Cardiac muscle cell (in vitro differentiated cells and primary cell): Measurements from ENCODE around the gene PDE7B. TPM values are rescaled to one million over a fixed set of nuclear protein-coding genes. Genes with fewer than 3 reads are reported as not detected.

Experiments
- DNase-seq, 2 donors: peaks; one replicate each; pipeline versions ENCODE4 v3.0.0 to v3.0.0-alpha.2; 2010 to 2017; ENCODE audit warnings: low read depth in 1 of 2, low spot score in 1 of 2
- H3K27ac ChIP-seq: fragments of 200-600 bp; sonication (generic); 2 replicates; pipeline ENCODE4 v1.5.1; 2016
- H3K27me3 ChIP-seq: fragments of 200-600 bp; sonication (generic); 2 replicates; pipeline ENCODE4 v1.6.0; 2016; ENCODE audit warnings: control low read depth
- H3K36me3 ChIP-seq: fragments of 200-600 bp; sonication (generic); 2 replicates; pipeline ENCODE4 v1.5.1; 2016; ENCODE audit warnings: control low read depth
- H3K4me1 ChIP-seq: fragments of 200-600 bp; sonication (generic); 2 replicates; pipeline ENCODE4 v1.8.1; 2017; ENCODE audit warnings: low read depth, mild to moderate bottlenecking, mixed run types
- H3K4me3 ChIP-seq: fragments of 200-600 bp; sonication (generic); 2 replicates; pipeline ENCODE4 v1.5.1; 2016; ENCODE audit warnings: mild to moderate bottlenecking
- H3K9me3 ChIP-seq: fragments of 200-600 bp; sonication (generic); 2 replicates; pipeline ENCODE4 v1.5.1; 2017; ENCODE audit warnings: low read depth, mild to moderate bottlenecking, control low read depth
- CTCF ChIP-seq: IDR thresholded peaks from 2 replicates; pipeline ENCODE4 v1.5.1; 2012; ENCODE audit warnings: low read depth, mild to moderate bottlenecking, low read length
- polyA plus RNA-seq: library from polyadenylated mRNA; unstranded; fragments of >200 nt; fragmentation: Nextera tagmentation; extraction: Ambion mirVana; gene quantifications from 2 replicates; pipeline ENCODE4 v1.2.1, GENCODE V29; 2016
- total RNA-seq: library from RNA; depleted of rRNA; stranded (reverse); fragments of >200 nt; gene quantifications from 2 replicates; pipeline ENCODE4 v1.2.3, GENCODE V29; 2016

PDE7B gene
- total and polyA plus RNA-seq, 2 experiments from 2014 or later = 0.04 to 0.60 TPM

GRCh38 chr6:135992739-135993138 is 141.2 kb downstream of the PDE7B start:
- no peaks in the 10 kb centered on the region for H3K9me3 ChIP-seq
- H3K4me1 ChIP-seq = no peaks in the 10 kb centered on the region
- no peak overlapping the region for H3K4me3 ChIP-seq
- H3K36me3 ChIP-seq = no peaks in the 10 kb centered on the region
- H3K27me3 ChIP-seq = no peaks in the 10 kb centered on the region
- no peak for DNase-seq
- TF ChIP-seq CTCF = no peak
- no peak overlapping the region for H3K27ac ChIP-seq

GRCh38 chr6:135993361-135993760 is 141.9 kb downstream of the PDE7B start:
- Histone ChIP-seq H3K27ac (no peak overlapping the region), H3K4me1 (no peaks in the 10 kb centered on the region), H3K27me3 (no peaks in the 10 kb centered on the region), H3K36me3 (no peaks in the 10 kb centered on the region), H3K9me3 (no peaks in the 10 kb centered on the region), H3K4me3 (no peak overlapping the region)
- no peak for DNase-seq
- no peak for TF ChIP-seq CTCF

DNA sequence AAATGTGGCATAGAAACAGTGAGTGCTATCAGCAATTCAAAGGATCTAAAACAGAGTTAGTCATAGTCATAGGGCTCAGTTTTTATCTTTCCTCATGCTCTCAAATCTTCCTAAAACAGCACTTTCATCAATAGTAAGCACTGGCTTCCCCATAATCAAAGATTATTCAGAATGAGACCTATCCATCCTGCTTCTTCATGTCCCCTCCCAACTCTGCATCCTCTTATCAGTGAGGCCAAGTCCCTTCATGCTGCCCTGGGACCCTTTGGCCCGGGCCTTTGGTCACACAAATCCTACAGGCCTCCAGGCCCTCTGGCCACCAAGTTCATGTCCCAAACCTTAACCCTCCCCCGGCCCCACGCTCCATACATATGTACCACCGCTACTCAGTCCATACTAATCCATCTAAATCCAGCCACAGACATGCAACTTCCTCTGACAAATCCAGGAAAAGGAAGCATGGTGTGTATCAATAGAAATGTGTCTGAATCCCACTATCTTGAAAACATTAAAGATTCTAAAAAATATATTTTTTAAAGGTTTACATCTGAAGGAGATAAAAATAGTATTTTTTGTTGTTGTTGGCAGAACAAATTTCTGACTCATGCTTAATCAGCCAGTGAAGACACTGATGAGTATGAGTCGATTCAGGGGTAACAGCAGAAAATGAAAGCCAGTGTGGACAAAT is 143.5 kb downstream of the PDE7B start:
- Histone ChIP-seq H3K27ac (no peak overlapping the region), H3K36me3 (no peaks in the 10 kb centered on the region), H3K4me3 (no peak overlapping the region), H3K4me1 (no peaks in the 10 kb centered on the region), H3K27me3 (no peaks in the 10 kb centered on the region), H3K9me3 (no peaks in the 10 kb centered on the region)
- peak in 1 of 2 donors; percentile 75 for DNase-seq
- TF ChIP-seq CTCF = no peak

GRCh38 chr6:135995545-135995898 is 144.0 kb downstream of the PDE7B start:
- Histone ChIP-seq H3K36me3 (no peaks in the 10 kb centered on the region), H3K4me3 (no peak overlapping the region), H3K9me3 (no peaks in the 10 kb centered on the region), H3K4me1 (no peaks in the 10 kb centered on the region), H3K27ac (no peak overlapping the region), H3K27me3 (no peaks in the 10 kb centered on the region)
- DNase-seq = no peak
- no peak for TF ChIP-seq CTCF

GRCh38 chr6:135996668-135997067 is 145.2 kb downstream of the PDE7B start:
- no peak overlapping the region for H3K4me3 ChIP-seq
- no peaks in the 10 kb centered on the region for H3K4me1 ChIP-seq
- H3K27ac ChIP-seq = no peak overlapping the region
- H3K9me3 ChIP-seq = no peaks in the 10 kb centered on the region
- no peaks in the 10 kb centered on the region for H3K27me3 ChIP-seq
- DNase-seq = no peak
- no peak for TF ChIP-seq CTCF
- no peaks in the 10 kb centered on the region for H3K36me3 ChIP-seq
